ENCODE measurements around the gene NAA16. TPM values are rescaled to one million over a fixed set of nuclear protein-coding genes. Genes with fewer than 3 reads are reported as not detected.

Gene NAA16
- total and polyA plus RNA-seq, 4 donors: 5.8 to 24.7 (median 16.3) TPM

- no peak for DNase-seq
- H3K36me3 ChIP-seq (ENCODE audit: control insufficient read depth in 1 of 2, insufficient read depth in 2 of 2, low read length in 1 of 2): no peaks in the 10 kb centered on the region
- 44 to 47% methylated on average over 2 of the region's 2 CpGs for WGBS, 2 donors
- no peaks in the 10 kb centered on the region for H3K27me3 ChIP-seq (ENCODE audit: control insufficient read depth in 1 of 2, insufficient read depth in 2 of 2, low read length in 1 of 2)
- H3K4me1 ChIP-seq (ENCODE audit: control insufficient read depth in 1 of 2, insufficient read depth in 2 of 2, low read length in 2 of 2): no peaks in the 10 kb centered on the region
- intact Hi-C loops (cut with DNase I): no loop called here
- H3K9me3 ChIP-seq (ENCODE audit: control insufficient read depth, low read length): no peaks in the 10 kb centered on the region
- no peak overlapping the region for H3K27ac ChIP-seq (ENCODE audit: low read depth in 1 of 2, low read length in 2 of 2)
- H3K4me3 ChIP-seq (ENCODE audit: low read length in 2 of 2): no peak overlapping the region
- ATAC-seq (ENCODE audit: low FRiP score): no peak
Measured at GRCh38 chr13:41405367-41405766, 94.3 kb downstream of the NAA16 start.

DNA sequence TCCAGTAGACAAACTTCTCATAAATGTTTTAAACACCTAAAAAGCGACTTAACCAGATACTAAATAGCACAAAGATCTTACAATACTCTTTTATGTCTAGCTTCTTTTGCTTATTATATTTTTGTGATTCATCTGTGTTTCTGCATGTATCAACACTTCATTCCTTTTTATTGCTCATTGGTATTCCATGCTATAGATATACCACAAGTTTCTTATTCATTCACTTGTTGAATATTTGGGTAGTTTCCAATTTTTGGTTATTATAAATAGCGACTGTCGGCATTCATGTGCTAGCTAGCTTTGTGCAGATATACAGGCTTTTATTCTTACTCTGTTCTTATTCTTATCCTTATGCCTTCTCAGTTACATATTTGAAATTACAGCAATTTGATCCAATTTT lies 96.3 kb downstream of the NAA16 start:
- H3K4me1 ChIP-seq (ENCODE audit: control insufficient read depth in 1 of 2, insufficient read depth in 2 of 2, low read length in 2 of 2): no peaks in the 10 kb centered on the region
- no peaks in the 10 kb centered on the region for H3K36me3 ChIP-seq (ENCODE audit: control insufficient read depth in 1 of 2, insufficient read depth in 2 of 2, low read length in 1 of 2)
- DNase-seq (no peak), ATAC-seq (ENCODE audit: low FRiP score) (no peak)
- intact Hi-C loops (cut with DNase I): no loop called here
- no peaks in the 10 kb centered on the region for H3K27me3 ChIP-seq (ENCODE audit: control insufficient read depth in 1 of 2, insufficient read depth in 2 of 2, low read length in 1 of 2)
- H3K27ac ChIP-seq (ENCODE audit: low read depth in 1 of 2, low read length in 2 of 2): no peak overlapping the region
- H3K4me3 ChIP-seq (ENCODE audit: low read length in 2 of 2): no peak overlapping the region
- no peaks in the 10 kb centered on the region for H3K9me3 ChIP-seq (ENCODE audit: control insufficient read depth, low read length)
- WGBS, 2 donors: 43 to 57% methylated on average over 3 of the region's 3 CpGs

- ATAC-seq (ENCODE audit: low FRiP score): no peak
Measured at GRCh38 chr13:41408121-41408520, 97.1 kb downstream of the NAA16 start.

GRCh38 chr13:41408746-41409145 lies 97.7 kb downstream of the NAA16 start:
- DNase-seq (no peak), ATAC-seq (ENCODE audit: low FRiP score) (no peak)
- Histone ChIP-seq H3K9me3 (ENCODE audit: control insufficient read depth, low read length) (no peaks in the 10 kb centered on the region), H3K4me1 (ENCODE audit: control insufficient read depth in 1 of 2, insufficient read depth in 2 of 2, low read length in 2 of 2) (no peaks in the 10 kb centered on the region), H3K36me3 (ENCODE audit: control insufficient read depth in 1 of 2, insufficient read depth in 2 of 2, low read length in 1 of 2) (no peaks in the 10 kb centered on the region), H3K27me3 (ENCODE audit: control insufficient read depth in 1 of 2, insufficient read depth in 2 of 2, low read length in 1 of 2) (no peaks in the 10 kb centered on the region), H3K27ac (ENCODE audit: low read depth in 1 of 2, low read length in 2 of 2) (no peak overlapping the region), H3K4me3 (ENCODE audit: low read length in 2 of 2) (no peak overlapping the region)
- WGBS, 2 donors: 62 to 73% methylated on average over 1 of the region's 1 CpG
- intact Hi-C loops (cut with DNase I): no loop called here

More at GRCh38 chr13:41408121-41408520, 97.1 kb downstream of the NAA16 start:
- Histone ChIP-seq H3K9me3 (ENCODE audit: control insufficient read depth, low read length) (no peaks in the 10 kb centered on the region), H3K27ac (ENCODE audit: low read depth in 1 of 2, low read length in 2 of 2) (no peak overlapping the region), H3K27me3 (ENCODE audit: control insufficient read depth in 1 of 2, insufficient read depth in 2 of 2, low read length in 1 of 2) (no peaks in the 10 kb centered on the region), H3K4me1 (ENCODE audit: control insufficient read depth in 1 of 2, insufficient read depth in 2 of 2, low read length in 2 of 2) (no peaks in the 10 kb centered on the region), H3K36me3 (ENCODE audit: control insufficient read depth in 1 of 2, insufficient read depth in 2 of 2, low read length in 1 of 2) (no peaks in the 10 kb centered on the region), H3K4me3 (ENCODE audit: low read length in 2 of 2) (no peak overlapping the region)
- intact Hi-C loops (cut with DNase I): no loop called here
- no peak for DNase-seq

GRCh38 chr13:41409611-41410010 lies 98.5 kb downstream of the NAA16 start:
- Histone ChIP-seq H3K4me1 (ENCODE audit: control insufficient read depth in 1 of 2, insufficient read depth in 2 of 2, low read length in 2 of 2) (no peaks in the 10 kb centered on the region), H3K27me3 (ENCODE audit: control insufficient read depth in 1 of 2, insufficient read depth in 2 of 2, low read length in 1 of 2) (no peaks in the 10 kb centered on the region), H3K4me3 (ENCODE audit: low read length in 2 of 2) (no peak overlapping the region), H3K9me3 (ENCODE audit: control insufficient read depth, low read length) (no peaks in the 10 kb centered on the region), H3K36me3 (ENCODE audit: control insufficient read depth in 1 of 2, insufficient read depth in 2 of 2, low read length in 1 of 2) (no peaks in the 10 kb centered on the region), H3K27ac (ENCODE audit: low read depth in 1 of 2, low read length in 2 of 2) (no peak overlapping the region)
- ATAC-seq (ENCODE audit: low FRiP score) (no peak), DNase-seq (no peak)
- WGBS, 2 donors: 79 to 80% methylated on average over 2 of the region's 2 CpGs
- intact Hi-C loops (cut with DNase I): loop anchor here in 1 of 2 donors (5.0 kb wide), 1 partner anchor 243 kb away; no protein-coding TSS in a partner anchor

- no peaks in the 10 kb centered on the region for H3K9me3 ChIP-seq (ENCODE audit: control insufficient read depth, low read length)
Measured at GRCh38 chr13:41411060-41411459, 100.0 kb downstream of the NAA16 start.

DNA sequence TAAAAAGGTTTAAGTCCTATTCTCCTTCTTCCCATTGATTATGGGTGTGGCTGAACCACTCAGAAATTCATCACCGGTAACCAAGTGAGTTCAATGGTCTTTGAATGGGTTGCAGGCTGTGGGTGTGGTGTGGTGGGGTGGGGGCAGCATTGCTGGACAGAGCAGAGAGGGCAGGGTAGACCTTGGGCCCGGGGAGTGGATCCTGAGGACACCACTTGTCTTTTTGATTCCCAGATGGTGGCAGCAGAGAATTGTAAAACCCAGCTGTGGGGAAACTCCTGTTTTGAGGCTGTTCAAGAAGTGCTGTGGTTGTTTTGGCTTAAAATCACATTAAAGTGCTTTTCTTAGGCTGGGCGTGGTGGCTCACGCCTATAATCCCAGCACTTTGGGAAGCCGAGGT lies 100.5 kb downstream of the NAA16 start:
- Histone ChIP-seq H3K4me3 (ENCODE audit: low read length in 2 of 2) (no peak overlapping the region), H3K27ac (ENCODE audit: low read depth in 1 of 2, low read length in 2 of 2) (no peak overlapping the region), H3K4me1 (ENCODE audit: control insufficient read depth in 1 of 2, insufficient read depth in 2 of 2, low read length in 2 of 2) (no peaks in the 10 kb centered on the region), H3K9me3 (ENCODE audit: control insufficient read depth, low read length) (no peaks in the 10 kb centered on the region), H3K36me3 (ENCODE audit: control insufficient read depth in 1 of 2, insufficient read depth in 2 of 2, low read length in 1 of 2) (no peaks in the 10 kb centered on the region), H3K27me3 (ENCODE audit: control insufficient read depth in 1 of 2, insufficient read depth in 2 of 2, low read length in 1 of 2) (no peaks in the 10 kb centered on the region)
- no peak for DNase-seq
- ATAC-seq (ENCODE audit: low FRiP score): peak; percentile 56
- WGBS, 2 donors: 25% methylated on average over 5 of the region's 5 CpGs
- intact Hi-C loops (cut with DNase I): loop anchor here in 1 of 2 donors (5.0 kb wide), 1 partner anchor 241 kb away; no protein-coding TSS in a partner anchor

More at GRCh38 chr13:41411060-41411459, 100.0 kb downstream of the NAA16 start:
- Histone ChIP-seq H3K36me3 (ENCODE audit: control insufficient read depth in 1 of 2, insufficient read depth in 2 of 2, low read length in 1 of 2) (no peaks in the 10 kb centered on the region), H3K4me1 (ENCODE audit: control insufficient read depth in 1 of 2, insufficient read depth in 2 of 2, low read length in 2 of 2) (no peaks in the 10 kb centered on the region), H3K27me3 (ENCODE audit: control insufficient read depth in 1 of 2, insufficient read depth in 2 of 2, low read length in 1 of 2) (no peaks in the 10 kb centered on the region), H3K27ac (ENCODE audit: low read depth in 1 of 2, low read length in 2 of 2) (no peak overlapping the region), H3K4me3 (ENCODE audit: low read length in 2 of 2) (no peak overlapping the region)
- DNase-seq: no peak
- intact Hi-C loops (cut with DNase I): loop anchor here in 1 of 2 donors (5.0 kb wide), 1 partner anchor 241 kb away; no protein-coding TSS in a partner anchor
- no peak for ATAC-seq (ENCODE audit: low FRiP score)
- WGBS, 2 donors: 90 to 93% methylated on average over 5 of the region's 5 CpGs

GRCh38 chr13:41413872-41414271 lies 102.8 kb downstream of the NAA16 start:
- Histone ChIP-seq H3K27ac (ENCODE audit: low read depth in 1 of 2, low read length in 2 of 2) (no peak overlapping the region), H3K4me1 (ENCODE audit: control insufficient read depth in 1 of 2, insufficient read depth in 2 of 2, low read length in 2 of 2) (no peaks in the 10 kb centered on the region), H3K27me3 (ENCODE audit: control insufficient read depth in 1 of 2, insufficient read depth in 2 of 2, low read length in 1 of 2) (no peaks in the 10 kb centered on the region), H3K4me3 (ENCODE audit: low read length in 2 of 2) (no peak overlapping the region), H3K9me3 (ENCODE audit: control insufficient read depth, low read length) (no peaks in the 10 kb centered on the region), H3K36me3 (ENCODE audit: control insufficient read depth in 1 of 2, insufficient read depth in 2 of 2, low read length in 1 of 2) (no peaks in the 10 kb centered on the region)
- no peak for DNase-seq
- 95 to 97% methylated on average over 5 of the region's 5 CpGs for WGBS, 2 donors
- intact Hi-C loops (cut with DNase I): loop anchor here in 1 of 2 donors (5.0 kb wide), 1 partner anchor 238 kb away; no protein-coding TSS in a partner anchor
- ATAC-seq (ENCODE audit: low FRiP score): no peak

DNA sequence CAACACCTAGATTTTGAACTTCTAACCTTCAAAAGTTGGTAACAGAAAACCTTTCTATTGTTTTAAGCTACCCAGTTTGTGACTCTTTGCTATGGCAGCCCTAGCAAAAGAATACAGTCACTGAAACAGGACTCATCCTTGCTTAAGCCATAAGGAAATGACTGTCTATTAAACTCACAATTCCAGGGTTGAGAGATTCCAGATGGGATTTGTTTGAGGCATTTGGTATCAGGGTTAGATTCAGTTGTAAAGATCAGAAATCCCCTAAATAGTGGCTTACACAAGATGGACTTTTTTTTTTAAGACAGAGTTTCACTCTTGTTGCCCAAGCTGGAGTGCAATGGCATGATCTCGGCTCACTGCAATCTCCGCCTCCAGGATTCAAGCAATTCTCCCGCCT lies 105.2 kb downstream of the NAA16 start:
- intact Hi-C loops (cut with DNase I): no loop called here
- Histone ChIP-seq H3K9me3 (ENCODE audit: control insufficient read depth, low read length) (no peaks in the 10 kb centered on the region), H3K27ac (ENCODE audit: low read depth in 1 of 2, low read length in 2 of 2) (no peak overlapping the region), H3K27me3 (ENCODE audit: control insufficient read depth in 1 of 2, insufficient read depth in 2 of 2, low read length in 1 of 2) (no peaks in the 10 kb centered on the region), H3K36me3 (ENCODE audit: control insufficient read depth in 1 of 2, insufficient read depth in 2 of 2, low read length in 1 of 2) (no peaks in the 10 kb centered on the region), H3K4me3 (ENCODE audit: low read length in 2 of 2) (no peak overlapping the region), H3K4me1 (ENCODE audit: control insufficient read depth in 1 of 2, insufficient read depth in 2 of 2, low read length in 2 of 2) (no peaks in the 10 kb centered on the region)
- no peak for ATAC-seq (ENCODE audit: low FRiP score)
- DNase-seq: no peak
- 33 to 62% methylated on average over 3 of the region's 3 CpGs for WGBS, 2 donors

All from aorta (tissue), 5 donors.